Inflammatory macrophage (primary cell): Measurements from ENCODE around the gene FIZ1.

Source experiments
- DNase-seq, 2 donors: peaks; one replicate each; pipeline ENCODE4 v3.0.0-alpha.2; 2020 to 2022

FIZ1 gene

DNA sequence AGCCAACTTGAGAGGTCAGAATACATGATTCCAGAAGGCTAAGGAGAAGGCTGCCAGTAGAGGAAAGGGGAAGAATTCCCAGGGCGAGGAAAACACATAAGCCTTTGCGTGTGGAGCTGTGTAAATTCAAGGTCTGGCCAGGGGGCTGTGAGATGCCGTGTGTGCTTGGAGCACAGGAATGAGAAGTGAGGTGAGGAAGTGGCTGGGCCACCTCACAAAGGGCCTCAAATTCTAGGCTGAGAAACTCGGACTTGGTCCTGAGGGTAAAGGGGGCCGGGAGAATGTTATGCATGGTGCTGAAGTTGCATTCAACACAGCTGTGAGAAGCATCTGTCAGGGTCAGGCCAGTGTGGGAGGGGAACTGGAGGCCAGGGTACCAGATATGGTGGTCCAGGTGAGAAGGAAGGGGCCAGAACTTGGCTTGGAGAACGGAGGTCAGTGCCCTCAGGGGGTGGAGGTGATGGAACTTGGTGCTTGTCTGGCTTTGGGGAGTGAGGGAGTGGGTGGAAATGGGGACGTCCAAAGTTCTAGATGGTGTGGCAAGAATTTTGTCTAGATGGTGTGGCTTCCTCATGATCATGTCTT lies 36.6 kb upstream of the FIZ1 start:
- peak in 1 of 2 donors; percentile 17 for DNase-seq

DNA sequence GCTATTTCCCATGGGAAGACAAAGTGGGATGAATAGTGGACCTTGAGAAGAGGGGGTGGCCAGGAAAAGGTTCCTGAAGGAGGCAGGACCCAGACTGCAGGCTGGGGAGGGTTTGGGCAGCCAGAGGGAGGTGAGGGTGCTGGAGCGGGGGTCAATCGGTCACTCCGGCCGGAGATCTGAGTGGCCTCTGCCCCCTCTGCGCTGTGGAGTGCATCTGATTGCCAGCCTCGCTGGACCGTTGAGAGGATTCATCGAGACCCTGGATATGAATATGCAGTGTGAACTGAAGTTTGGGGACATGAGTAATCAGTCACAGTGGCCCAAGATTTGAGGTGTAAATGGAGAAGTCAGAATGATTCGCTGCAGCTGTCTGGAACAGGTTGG lies 36.0 kb upstream of the FIZ1 start:
- no peak for DNase-seq

DNA sequence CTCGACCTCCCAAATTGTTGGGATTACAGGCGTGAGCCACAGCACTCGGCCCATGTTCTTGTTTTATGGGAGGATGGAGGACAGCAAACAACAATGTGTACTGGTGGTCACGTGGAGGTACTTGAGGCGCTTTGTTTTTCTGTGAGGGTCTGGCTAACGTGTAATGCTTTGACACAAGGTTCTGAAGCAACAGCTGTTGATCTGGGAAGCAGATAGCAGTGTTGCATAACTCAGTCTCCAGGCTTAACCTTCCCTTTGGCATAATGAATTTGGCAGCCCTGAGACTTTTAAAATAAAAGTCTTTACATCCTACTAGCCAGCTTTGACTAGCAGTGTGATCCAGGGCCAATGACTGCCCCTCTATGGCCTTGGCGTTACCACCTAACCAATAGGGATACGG lies 34.5 kb upstream of the FIZ1 start:
- DNase-seq = peak; percentile 32 to 46

DNA sequence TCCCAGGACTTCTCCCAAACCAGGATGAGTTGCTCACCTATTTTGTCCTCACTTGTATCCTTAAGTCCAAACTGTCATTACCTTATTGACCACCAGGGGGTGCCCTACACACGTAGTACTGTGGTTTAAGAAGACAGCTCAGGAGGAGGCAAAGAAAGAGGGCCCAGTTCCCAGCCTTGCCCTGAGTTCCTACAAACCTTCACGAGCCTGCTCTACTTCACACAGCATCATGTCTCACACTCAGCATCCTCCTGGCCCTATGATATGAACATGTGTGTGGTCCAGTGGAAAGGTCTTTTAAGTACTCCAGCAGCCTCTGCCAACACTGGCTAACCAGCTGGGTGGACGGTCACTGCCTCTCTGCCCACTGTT lies 33.1 kb upstream of the FIZ1 start:
- peak; percentile 96 for DNase-seq

DNA sequence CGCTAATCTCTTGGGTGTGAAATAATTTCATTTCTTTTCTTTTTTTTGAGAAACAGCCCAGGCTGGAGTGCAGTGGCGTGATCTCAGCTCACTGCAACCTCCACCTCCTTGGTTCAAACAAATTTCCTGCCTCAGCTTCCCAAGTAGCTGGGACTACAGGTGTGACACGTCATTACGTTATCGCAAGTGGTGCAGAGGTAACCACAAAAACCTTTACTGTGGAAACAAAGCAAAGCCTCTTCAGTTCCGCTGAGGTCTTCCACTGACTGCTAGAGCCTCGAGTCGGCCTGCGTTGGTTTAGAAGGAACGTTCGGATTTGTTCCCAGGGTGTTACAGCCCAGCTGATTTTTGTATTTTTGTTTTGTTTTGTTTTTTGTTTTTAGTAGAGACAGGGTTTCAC lies 27.0 kb upstream of the FIZ1 start:
- no peak for DNase-seq

DNA sequence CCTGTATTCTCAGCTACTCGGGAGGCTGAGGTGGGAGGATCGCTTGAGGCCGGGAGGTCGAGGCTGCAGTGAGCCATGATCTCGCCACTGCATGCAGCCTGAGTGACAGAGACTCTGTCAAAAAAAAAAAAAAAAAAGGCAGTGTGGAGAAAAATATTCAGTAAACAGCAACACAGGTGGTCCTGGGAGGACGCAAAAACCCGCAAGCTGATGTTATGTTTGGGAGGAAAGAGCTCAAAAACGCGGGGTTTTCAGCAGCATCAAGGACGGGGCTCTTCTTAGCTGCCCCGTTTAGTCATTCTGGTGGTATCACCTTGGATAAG lies 25.6 kb upstream of the FIZ1 start:
- no peak for DNase-seq

DNA sequence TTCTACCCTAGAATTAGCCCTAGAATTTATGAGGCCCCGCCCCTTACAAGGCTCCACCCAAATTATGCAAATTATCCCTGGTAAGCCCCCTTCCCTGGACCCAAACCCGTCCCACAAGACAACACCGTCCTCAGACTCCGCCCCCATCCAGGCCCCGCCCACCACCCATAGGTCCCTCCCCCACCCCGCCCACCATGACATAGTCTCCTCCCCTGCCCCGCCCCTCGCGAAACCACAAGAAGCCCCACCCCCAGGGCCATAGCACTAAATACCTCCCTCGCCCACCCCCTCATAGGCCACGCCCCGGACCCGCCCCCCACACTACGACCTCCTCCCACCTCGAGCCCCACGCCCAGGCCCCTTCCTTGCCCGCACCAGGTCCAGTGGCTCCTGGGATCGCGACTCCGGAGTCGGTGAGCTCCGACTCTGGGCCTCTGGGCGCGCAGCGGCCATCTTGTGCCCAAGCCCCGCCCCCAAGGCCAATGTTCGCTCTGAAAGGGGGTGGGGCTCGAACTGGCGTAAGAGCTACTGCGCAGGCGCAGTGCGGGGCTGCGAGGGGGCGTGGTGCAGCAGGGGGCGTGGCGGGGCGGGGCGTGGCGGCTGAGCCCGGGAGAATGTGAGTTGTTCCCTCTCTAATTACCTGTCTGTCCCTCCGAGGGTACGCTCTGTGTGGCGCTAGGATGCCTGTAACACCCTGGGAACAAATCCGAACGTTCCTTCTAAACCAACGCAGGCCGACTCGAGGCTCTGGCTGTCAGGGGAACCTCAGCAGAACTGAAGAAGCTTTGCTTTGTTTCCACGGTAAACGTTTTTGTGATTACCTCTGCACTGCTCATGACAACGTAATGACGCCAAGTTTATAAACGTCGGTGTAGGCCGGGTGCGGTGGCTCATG lies 25.0 kb upstream of the FIZ1 start, which contains the start of gene ZNF784:
ZNF784 (minus strand) TSS at position 458 of the 895 bp plus-strand sequence; CDS start at position 453, 5 bp downstream.
- peak; percentile 93 to 96 for DNase-seq

DNA sequence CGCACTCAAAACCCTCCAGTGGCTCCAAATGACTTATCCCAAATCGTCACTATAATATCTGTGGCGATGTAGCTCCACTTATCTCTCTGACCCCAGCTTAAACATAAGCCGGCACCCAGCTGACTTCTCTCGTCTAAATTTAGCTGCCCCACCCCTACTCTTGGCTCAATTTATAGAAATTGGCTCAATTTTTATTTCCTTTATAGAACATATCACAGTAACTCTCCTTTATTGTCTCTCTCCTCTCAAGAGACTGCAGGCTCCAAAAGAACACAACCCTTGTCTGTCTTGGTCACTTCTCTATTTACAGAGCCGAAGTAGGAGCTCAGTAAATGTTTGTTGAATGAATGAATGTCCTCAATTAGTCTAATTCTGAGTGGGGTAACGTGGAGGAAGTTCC lies 24.2 kb upstream of the FIZ1 start:
- no peak for DNase-seq

DNA sequence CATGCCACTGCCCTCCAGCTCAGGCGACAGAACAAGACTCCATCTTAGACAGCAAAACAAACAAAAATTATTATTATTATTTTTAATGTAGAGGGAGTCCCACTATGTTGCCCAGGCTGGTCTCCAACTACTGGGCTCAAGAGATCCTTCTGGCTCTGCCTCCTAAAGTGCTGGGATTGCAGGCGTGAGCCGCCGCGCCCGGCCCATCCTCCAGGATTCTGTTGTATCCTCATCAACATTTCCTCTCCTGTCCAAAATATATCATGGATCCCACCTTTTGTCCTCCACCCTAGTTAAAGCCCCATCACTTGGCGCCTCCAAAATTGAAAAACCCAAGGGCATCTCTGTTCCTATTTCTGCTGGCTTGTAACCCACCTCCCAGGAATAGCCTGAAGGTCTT lies 23.8 kb upstream of the FIZ1 start:
- DNase-seq = no peak

DNA sequence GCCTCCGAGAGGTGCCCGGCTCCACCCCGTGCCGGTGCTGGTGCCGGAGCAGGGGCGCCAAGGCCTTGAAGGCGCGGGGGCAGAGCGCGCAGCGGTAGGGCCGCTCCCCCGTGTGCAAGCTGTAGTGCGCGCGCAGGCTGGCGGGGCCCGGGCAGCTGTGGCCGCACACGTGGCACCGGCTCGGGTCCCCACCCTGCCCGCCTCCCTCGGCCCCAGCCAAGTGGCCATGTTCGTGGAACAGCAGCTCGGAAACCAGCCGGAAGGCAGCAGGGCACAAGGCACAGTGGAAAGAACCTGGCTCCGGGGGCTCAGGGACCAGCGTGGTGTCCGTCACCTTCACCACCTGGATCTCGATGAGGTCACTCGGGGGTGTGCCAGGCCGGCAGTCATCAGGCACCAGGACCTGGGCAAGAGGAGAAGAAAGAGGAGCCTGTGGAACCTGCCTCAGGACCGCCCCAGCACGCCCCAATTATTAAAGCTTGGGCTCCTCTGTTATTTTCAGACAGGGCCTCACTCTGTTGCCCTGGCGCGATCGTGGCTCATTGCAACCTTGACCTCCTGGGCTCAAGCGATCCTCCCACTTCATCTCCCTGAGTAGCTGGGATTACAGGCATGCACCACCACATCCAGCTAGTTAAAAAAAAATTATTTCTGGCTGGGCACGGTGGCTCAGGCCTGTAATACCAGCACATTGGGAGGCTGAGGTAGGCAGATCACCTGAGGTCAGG lies 23.1 kb upstream of the FIZ1 start:
- DNase-seq = no peak

DNA sequence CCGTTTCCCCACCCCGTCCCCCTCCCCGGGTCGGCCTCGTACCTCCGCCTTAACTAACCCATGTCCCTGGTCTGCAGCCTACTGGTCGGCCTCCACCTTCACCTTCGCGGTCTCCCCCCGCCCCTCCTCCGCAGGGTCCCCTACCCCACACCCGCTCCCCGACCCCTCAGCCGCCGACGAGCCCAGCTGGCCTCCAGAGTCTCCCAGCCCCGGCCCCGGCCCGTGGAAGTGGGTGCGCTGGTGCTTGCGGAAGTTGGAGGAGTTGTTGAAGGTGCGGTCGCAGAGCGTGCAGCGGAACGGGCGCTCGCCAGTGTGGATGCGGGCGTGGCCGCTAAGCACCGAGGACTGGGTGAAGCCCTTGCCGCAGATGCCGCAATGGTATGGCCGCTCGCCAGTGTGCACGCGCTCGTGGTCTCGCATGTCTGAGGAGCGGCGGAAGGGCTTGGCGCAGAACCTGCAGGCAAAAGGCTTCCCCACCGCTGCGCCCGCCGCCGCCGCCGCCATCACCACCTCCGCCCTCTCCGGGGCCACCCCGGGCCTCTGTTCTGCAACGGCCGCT lies 22.4 kb upstream of the FIZ1 start:
- no peak for DNase-seq

DNA sequence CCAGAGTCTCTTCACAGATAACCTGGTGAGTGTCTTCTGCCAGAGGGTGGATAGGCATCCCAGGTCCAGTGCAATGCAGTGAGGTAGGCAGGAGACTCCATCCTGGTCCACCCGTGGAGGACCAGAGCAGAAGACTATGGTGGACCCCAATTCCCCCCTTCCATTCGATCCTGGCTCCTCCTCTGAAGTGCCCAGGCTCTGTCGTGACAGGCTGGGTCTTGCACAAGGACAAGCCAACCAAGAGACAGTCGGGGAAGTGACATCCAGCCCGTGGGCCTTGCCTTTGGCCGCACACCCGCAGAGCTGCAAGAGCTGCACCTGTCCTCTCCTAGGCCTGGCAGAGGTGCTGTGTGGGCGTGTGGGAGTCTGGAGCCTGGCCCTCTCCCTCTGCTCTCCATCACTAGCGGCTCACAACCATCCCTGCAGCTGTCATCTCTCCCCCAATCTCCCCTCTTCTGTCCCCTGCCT lies 21.9 kb upstream of the FIZ1 start:
- DNase-seq = no peak

DNA sequence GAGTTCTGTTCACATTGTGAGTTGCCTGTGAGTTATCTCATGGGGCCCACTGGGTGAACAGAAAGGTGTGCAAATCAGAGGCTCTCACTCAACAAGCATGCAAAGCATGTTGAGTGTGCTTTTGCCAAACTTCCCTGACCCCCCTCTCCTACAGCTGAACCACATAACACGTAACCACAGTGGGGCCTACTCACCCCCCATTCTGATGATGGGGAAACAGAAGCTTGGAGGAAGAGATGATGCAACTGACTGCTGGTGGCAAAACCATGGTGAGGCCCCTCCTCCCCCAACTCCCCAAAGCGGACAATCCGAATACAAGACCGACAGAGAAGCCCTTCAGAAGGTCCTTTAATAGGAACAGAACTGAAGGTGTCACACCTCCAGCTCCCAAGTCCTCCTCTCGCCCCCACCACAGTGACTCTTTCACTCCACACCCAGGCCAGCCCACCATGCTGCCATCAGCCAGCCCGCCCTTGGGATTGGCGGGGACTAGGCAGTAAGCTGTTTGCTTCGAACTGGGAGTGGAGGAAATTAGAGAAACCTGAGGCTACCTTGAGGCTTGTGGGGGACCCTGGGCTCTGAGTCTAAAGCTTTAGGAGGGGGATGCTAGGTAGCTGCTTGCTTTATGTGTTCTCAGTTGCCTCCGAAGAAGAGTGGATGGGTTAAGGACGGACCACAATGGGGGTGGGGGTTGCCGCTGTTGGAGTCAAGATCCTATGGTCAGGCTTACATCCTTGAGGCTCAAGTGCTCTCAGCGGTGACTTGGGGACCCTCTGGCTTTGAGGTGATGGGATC lies 21.3 kb upstream of the FIZ1 start:
- DNase-seq = peak; percentile 67 to 76

DNA sequence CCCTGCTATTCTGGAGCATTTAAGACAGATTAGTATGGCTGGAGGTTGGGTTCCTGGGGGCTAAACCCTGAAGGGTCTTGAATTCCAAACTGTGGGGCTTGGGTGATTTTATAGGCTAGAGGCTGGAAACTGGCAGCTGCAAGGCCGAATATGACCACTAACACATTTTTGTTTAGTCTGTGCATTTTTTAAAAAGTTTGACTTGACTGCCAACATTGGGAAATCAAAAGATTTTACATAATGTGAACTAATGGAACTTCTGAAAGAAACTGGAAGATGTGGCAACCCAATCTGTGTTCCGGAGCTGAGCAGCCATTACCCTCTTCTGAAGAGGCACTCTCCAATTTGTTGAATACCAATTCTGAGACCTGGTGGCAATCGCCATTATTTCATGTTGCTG lies 20.0 kb upstream of the FIZ1 start:
- peak; percentile 29 to 77 for DNase-seq

DNA sequence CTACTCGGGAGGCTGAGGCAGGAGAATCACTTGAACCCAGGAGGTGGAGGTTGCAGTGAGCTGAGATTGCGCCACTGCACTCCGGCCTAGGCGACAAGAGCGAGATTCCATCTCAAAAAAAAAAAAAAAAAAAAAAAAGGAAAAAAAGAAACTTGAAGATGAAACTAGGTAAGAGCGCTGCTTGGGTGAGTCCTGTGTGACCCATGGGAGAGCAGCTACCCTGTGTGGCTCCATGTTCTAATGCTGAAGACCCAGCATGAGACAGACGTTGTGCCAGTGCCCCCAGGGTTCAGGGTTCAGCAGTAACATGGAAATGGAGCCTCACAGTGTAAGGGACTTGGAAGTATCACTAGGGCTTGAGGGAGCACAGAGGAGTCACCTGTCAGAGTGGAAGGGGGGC lies 19.1 kb upstream of the FIZ1 start:
- no peak for DNase-seq

DNA sequence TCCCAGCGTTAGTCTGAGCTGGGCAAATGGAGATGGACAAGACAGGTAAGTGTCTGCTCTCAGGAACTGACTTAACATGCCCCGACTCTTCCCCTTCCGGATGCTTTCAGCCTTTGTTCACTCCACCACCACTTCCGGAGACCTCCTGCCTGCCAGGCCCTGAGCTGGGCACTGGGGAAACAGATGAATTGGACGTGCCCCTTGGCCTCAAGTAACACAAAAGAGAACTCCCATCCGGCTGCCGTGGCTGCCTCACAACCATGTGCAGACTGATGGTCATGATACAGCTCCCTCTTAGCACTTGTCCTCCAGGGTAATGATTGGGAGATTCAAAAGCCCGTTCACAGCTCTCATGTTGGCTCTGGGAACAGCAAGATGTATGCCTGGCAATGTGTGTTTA lies 18.1 kb upstream of the FIZ1 start:
- DNase-seq = no peak

DNA sequence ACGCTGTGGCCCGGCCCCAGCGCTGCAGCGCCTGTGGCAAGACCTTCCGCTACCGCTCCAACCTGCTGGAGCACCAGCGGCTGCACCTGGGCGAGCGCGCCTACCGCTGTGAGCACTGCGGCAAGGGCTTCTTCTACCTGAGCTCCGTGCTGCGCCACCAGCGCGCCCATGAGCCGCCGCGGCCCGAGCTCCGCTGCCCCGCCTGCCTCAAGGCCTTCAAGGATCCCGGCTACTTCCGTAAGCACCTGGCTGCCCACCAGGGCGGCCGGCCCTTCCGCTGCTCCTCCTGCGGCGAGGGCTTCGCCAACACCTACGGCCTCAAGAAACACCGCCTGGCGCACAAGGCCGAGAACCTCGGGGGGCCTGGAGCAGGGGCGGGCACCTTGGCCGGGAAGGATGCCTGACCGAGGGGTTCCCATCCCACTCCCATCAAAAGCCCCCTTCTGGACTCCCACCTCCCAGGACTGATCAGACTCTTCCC lies 17.1 kb upstream of the FIZ1 start:
- no peak for DNase-seq

DNA sequence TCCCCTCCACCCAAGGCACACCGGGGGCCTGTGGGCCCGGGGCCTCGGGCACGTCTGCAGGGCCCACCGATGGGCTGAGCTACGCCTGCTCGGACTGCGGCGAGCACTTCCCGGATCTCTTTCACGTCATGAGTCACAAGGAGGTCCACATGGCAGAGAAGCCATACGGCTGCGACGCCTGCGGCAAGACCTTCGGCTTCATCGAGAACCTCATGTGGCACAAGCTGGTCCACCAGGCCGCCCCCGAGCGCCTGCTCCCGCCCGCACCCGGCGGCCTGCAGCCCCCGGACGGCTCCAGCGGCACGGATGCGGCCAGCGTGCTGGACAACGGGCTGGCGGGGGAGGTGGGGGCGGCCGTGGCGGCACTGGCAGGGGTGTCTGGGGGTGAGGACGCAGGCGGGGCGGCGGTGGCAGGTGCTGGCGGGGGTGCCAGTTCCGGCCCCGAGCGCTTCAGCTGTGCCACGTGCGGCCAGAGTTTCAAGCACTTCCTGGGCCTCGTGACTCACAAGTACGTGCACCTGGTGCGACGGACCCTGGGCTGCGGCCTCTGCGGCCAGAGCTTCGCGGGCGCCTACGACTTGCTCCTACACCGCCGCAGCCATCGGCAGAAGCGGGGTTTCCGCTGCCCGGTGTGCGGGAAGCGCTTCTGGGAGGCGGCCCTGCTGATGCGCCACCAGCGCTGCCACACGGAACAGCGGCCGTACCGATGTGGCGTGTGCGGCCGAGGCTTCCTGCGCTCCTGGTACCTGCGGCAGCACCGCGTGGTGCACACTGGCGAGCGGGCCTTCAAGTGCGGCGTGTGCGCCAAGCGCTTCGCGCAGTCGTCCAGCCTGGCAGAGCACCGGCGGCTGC lies 16.5 kb upstream of the FIZ1 start:
- no peak for DNase-seq

DNA sequence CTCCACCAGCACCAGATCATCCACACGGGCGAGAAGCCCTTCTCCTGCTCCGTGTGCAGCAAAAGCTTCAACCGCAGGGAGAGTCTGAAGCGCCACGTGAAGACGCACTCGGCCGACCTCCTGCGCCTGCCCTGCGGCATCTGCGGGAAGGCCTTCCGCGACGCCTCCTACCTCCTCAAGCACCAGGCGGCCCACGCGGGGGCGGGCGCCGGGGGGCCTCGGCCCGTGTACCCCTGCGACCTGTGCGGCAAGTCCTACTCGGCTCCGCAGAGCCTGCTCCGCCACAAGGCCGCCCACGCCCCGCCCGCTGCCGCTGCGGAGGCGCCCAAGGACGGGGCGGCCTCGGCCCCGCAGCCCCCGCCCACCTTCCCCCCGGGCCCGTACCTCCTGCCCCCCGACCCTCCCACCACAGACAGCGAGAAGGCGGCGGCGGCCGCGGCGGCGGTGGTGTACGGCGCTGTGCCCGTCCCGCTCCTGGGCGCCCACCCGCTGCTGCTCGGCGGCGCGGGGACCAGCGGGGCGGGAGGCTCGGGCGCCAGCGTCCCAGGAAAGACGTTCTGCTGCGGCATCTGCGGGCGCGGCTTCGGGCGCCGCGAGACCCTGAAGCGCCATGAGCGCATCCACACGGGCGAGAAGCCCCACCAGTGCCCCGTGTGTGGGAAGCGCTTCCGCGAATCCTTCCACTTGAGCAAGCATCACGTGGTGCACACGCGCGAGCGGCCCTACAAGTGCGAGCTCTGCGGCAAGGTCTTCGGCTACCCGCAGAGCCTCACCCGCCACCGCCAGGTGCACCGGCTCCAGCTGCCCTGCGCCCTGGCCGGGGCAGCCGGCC lies 15.6 kb upstream of the FIZ1 start:
- DNase-seq = no peak

DNA sequence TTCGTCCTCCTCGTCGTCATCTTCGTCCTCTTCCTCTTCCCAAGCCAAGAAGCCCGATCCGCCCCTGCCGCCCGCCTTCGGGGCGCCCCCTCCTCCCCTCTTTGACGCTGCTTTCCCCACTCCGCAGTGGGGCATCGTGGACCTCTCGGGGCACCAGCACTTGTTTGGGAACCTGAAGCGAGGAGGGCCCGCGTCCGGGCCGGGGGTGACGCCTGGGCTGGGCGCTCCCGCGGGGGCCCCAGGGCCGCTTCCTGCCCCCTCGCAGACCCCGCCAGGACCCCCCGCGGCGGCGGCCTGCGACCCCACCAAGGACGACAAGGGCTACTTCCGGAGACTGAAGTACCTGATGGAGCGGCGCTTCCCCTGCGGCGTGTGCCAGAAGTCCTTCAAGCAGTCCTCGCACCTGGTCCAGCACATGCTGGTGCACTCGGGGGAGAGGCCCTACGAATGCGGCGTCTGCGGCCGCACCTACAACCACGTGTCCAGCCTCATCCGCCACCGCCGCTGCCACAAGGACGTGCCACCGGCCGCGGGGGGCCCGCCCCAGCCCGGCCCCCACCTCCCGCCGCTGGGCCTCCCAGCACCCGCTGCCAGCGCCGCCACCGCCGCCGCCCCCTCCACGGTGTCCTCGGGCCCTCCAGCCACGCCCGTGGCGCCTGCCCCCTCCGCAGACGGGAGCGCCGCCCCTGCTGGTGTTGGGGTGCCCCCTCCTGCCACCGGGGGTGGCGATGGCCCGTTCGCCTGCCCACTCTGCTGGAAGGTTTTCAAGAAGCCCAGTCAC lies 14.8 kb upstream of the FIZ1 start:
- no peak for DNase-seq
